GM18867 (cell line): ENCODE measurements around the gene TEX53.

Source experiments
- ATAC-seq: cut with Tn5 transposase; IDR thresholded peaks from one replicate; pipeline ENCODE4 v1.9.1; 2021; ENCODE audit warnings: mild to moderate bottlenecking, moderate library complexity; ENCODE audit not compliant: unreplicated experiment

The TEX53 gene

GRCh38 chr9:114680259-114681001 is 22.8 kb upstream of the TEX53 start:
- ATAC-seq: no peak

GRCh38 chr9:114678795-114679194 is 21.2 kb upstream of the TEX53 start:
- ATAC-seq: no peak

GRCh38 chr9:114678130-114678529 is 20.5 kb upstream of the TEX53 start:
- no peak for ATAC-seq

- no peak for ATAC-seq
These were observed 19.8 kb upstream of the TEX53 start for GRCh38 chr9:114677418-114677817.

- ATAC-seq: no peak
These were observed 19.3 kb upstream of the TEX53 start for GRCh38 chr9:114676901-114677300.

GRCh38 chr9:114674798-114675540 is 17.4 kb upstream of the TEX53 start:
- ATAC-seq: no peak

GRCh38 chr9:114674076-114674797 is 16.6 kb upstream of the TEX53 start:
- no peak for ATAC-seq

- ATAC-seq: no peak
These were observed 14.0 kb upstream of the TEX53 start for GRCh38 chr9:114671605-114672004.

- no peak for ATAC-seq
These were observed 12.4 kb upstream of the TEX53 start for GRCh38 chr9:114669961-114670360.

GRCh38 chr9:114668146-114668545 is 10.5 kb upstream of the TEX53 start:
- ATAC-seq: no peak

- ATAC-seq: no peak
These were observed 9.2 kb upstream of the TEX53 start for GRCh38 chr9:114666851-114667250.

- ATAC-seq: no peak
These were observed 8.8 kb upstream of the TEX53 start for GRCh38 chr9:114666401-114666800.

- no peak for ATAC-seq
These were observed 6.6 kb upstream of the TEX53 start for GRCh38 chr9:114664181-114664580.

- peak; percentile 84 for ATAC-seq
These were observed 4.7 kb upstream of the TEX53 start for GRCh38 chr9:114662081-114662989.

- no peak for ATAC-seq
These were observed 1.3 kb downstream of the TEX53 start for GRCh38 chr9:114656301-114656700.

- ATAC-seq: no peak
These were observed 1.9 kb downstream of the TEX53 start for GRCh38 chr9:114655689-114656088.

- ATAC-seq: peak; percentile 80
These were observed 3.9 kb downstream of the TEX53 start for GRCh38 chr9:114653556-114654159.

- peak; percentile 12 for ATAC-seq
These were observed 4.6 kb downstream of the TEX53 start for GRCh38 chr9:114652776-114653555.

- ATAC-seq: no peak
These were observed 13.7 kb downstream of the TEX53 start for GRCh38 chr9:114643896-114644295.
